Neural progenitor cell (in vitro differentiated cells): ENCODE measurements around the gene CPT1B.

Experiments used
- EZH2 ChIP-seq: fragments of 200-600 bp; sonication (generic); IDR thresholded peaks from 2 replicates; pipeline ENCODE4 v1.6.1; 2017; ENCODE audit warnings: antibody characterized with exemption, mild to moderate bottlenecking, moderate library complexity
- EZH2phosphoT487 ChIP-seq: fragments of 200-600 bp; sonication (generic); IDR thresholded peaks from 2 replicates; pipeline ENCODE4 v1.6.1; 2017; ENCODE audit warnings: antibody characterized with exemption
- TF ChIP-seq, protein P1 (sequence below): fragments of 200-600 bp; sonication (generic); IDR thresholded peaks from 2 replicates; pipeline ENCODE4 v1.5.1; 2017; ENCODE audit warnings: antibody characterized with exemption, mild to moderate bottlenecking

DNA sequence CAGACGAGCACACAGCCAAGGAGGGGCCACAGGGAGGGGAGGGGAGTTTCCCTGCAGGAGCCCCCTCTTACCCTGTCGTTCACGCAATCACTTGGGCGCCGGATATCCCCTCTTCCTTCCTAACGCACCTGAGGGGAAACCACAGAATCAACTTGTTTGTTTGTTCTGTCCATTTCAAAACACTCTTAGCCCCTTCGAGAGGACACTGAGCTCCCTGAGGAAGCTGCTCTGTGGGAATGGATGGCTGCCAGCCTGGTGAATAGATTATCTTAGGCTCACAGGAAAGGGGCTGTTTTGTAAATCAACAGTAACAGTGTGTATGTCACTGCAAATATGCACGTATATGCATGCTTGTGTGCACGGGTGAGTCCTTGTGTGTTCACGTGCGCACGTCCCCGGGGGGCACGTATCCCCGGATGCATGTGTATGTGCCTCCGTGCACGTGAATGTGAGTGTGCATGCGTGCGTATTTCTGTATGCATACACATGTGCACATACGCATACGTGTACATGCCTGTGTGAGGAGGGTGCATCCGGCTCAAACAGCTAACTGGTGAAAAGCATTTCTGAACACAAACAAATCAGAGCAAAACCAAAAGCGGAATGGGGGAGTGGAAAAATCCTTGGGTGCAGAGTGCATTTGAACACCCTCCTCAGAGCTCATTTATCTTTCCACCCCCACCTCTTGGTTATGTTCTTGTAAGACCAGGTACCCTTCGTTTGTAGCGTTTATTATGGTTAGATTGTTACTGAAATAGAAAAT lies 42.5 kb upstream of the CPT1B start:
- TF ChIP-seq, protein P1, sequence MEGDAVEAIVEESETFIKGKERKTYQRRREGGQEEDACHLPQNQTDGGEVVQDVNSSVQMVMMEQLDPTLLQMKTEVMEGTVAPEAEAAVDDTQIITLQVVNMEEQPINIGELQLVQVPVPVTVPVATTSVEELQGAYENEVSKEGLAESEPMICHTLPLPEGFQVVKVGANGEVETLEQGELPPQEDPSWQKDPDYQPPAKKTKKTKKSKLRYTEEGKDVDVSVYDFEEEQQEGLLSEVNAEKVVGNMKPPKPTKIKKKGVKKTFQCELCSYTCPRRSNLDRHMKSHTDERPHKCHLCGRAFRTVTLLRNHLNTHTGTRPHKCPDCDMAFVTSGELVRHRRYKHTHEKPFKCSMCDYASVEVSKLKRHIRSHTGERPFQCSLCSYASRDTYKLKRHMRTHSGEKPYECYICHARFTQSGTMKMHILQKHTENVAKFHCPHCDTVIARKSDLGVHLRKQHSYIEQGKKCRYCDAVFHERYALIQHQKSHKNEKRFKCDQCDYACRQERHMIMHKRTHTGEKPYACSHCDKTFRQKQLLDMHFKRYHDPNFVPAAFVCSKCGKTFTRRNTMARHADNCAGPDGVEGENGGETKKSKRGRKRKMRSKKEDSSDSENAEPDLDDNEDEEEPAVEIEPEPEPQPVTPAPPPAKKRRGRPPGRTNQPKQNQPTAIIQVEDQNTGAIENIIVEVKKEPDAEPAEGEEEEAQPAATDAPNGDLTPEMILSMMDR: peak; percentile 79
- TF ChIP-seq EZH2 (no peak), EZH2phosphoT487 (no peak)
